ENCODE data around the gene CLCA2. TPM values are rescaled to one million over a fixed set of nuclear protein-coding genes. Genes with fewer than 3 reads are reported as not detected.

CLCA2 gene
- total RNA-seq, 1 experiment from 2014 or later, result not detected

GRCh38 chr1:86388777-86389176 lies 35.2 kb upstream of the CLCA2 start:
- H2BK120ac ChIP-seq (ENCODE audit: low read depth, low read length, poor library complexity, severe bottlenecking), result no peak overlapping the region
- no peak overlapping the region for H3K27ac ChIP-seq (ENCODE audit: insufficient read length, low read depth, low read length)
- H4K91ac ChIP-seq (ENCODE audit: insufficient read length, low read depth, low read length), result no peak overlapping the region
- no peak overlapping the region for H3K14ac ChIP-seq (ENCODE audit: insufficient read depth, low read length)
- peaks cover 0 to 10% (median 0%) of the 10 kb centered on the region in 3 experiments; a peak in 3 of 7 replicates for H3K36me3 Mint-ChIP-seq (ENCODE audit: insufficient read depth in 1 of 3, low read depth in 3 of 3)
- H3K4me1 Mint-ChIP-seq, result no peaks in the 10 kb centered on the region; a peak in 1 of 4 replicates
- no peak overlapping the region for H3K9ac ChIP-seq (ENCODE audit: extremely low read depth, insufficient read length, low read length)
- H3K4me2 ChIP-seq (ENCODE audit: insufficient read depth, insufficient read length, low read length), result no peak overlapping the region
- no peaks in the 10 kb centered on the region for H3K27me3 Mint-ChIP-seq (ENCODE audit: low read depth)
- no peak overlapping the region for H3K23ac ChIP-seq (ENCODE audit: insufficient read length, low read depth, low read length)
- H3K4me3 Mint-ChIP-seq, result no peak overlapping the region
- no peak overlapping the region for H2BK20ac ChIP-seq (ENCODE audit: low read depth, low read length, poor library complexity, severe bottlenecking)
- no peak overlapping the region for H3K18ac ChIP-seq (ENCODE audit: insufficient read length, low read depth, low read length)
- no peak for DNase-seq
- H3K4me1 ChIP-seq (ENCODE audit: insufficient read depth, low read length), result no peaks in the 10 kb centered on the region
- no peaks in the 10 kb centered on the region for H3K27me3 ChIP-seq (ENCODE audit: insufficient read depth, low read length)
- H3K56ac ChIP-seq (ENCODE audit: insufficient read length, low read depth, low read length), result no peak overlapping the region
- no peak overlapping the region for H2BK5ac ChIP-seq (ENCODE audit: insufficient read length, low read length)
- no peak overlapping the region for H3T11ph ChIP-seq (ENCODE audit: low read length)
- no peak overlapping the region for H2AFZ ChIP-seq (ENCODE audit: low read length)
- H3K79me2 ChIP-seq (ENCODE audit: insufficient read depth, low read length), result no peaks in the 10 kb centered on the region; the same call in 1 of the 2 replicates
- H3K9me3 ChIP-seq (ENCODE audit: control insufficient read depth, low read depth, low read length), result no peaks in the 10 kb centered on the region
- no peaks in the 10 kb centered on the region for H3K79me1 ChIP-seq (ENCODE audit: insufficient read depth, low read depth, low read length, poor library complexity, severe bottlenecking)
- no peak overlapping the region for H2AK5ac ChIP-seq (ENCODE audit: insufficient read length, low read length)
- H4K20me1 ChIP-seq (ENCODE audit: control insufficient read depth, insufficient read depth, insufficient read length), result no peaks in the 10 kb centered on the region
- peaks cover 0 to 2% of the 10 kb centered on the region in 2 experiments; a peak in 2 of 5 replicates for H3K9me3 Mint-ChIP-seq
- H3K27ac Mint-ChIP-seq, result no peak overlapping the region
- no peaks in the 10 kb centered on the region for H3K23me2 ChIP-seq (ENCODE audit: insufficient read length, low read depth, low read length, poor library complexity, severe bottlenecking)
- H2BK12ac ChIP-seq (ENCODE audit: insufficient read length, low read depth, low read length), result no peak overlapping the region
- no peak overlapping the region for H3K4ac ChIP-seq (ENCODE audit: low read depth, low read length)
- no peak for TF ChIP-seq CTCF (conservative IDR thresholded peaks at IDR 0.05)
- no peak overlapping the region for H4K8ac ChIP-seq (replicated peaks; ENCODE audit: insufficient read length, low read depth, low read length)
- H4K5ac ChIP-seq (ENCODE audit: insufficient read length, low read depth, low read length), result no peak overlapping the region
- H2BK15ac ChIP-seq (ENCODE audit: low read depth, low read length), result no peak overlapping the region

Data from H9 (cell line).